HG03378 (cell line): ENCODE results near the gene SDK1.
A peak's percentile ranks its signal among the peaks of the same experiment; 100 is the strongest.

Experiments used
- ATAC-seq: cut with Tn5 transposase; IDR thresholded peaks from one replicate; pipeline ENCODE4 v1.9.1; 2021; ENCODE audit warnings: mild to moderate bottlenecking, moderate library complexity; ENCODE audit not compliant: unreplicated experiment

SDK1 gene

GRCh38 chr7:3300651-3301448, at the start of gene SDK1:
Gene SDK1, plus strand, starts transcription at chr7:3301252. Its CDS starts 335 bp downstream, at chr7:3301587.
- ATAC-seq, result peak; percentile 85

- ATAC-seq, result no peak
Measured at GRCh38 chr7:3254718-3255117, 46.3 kb upstream of the SDK1 start.

- no peak for ATAC-seq
Measured at GRCh38 chr7:3259711-3260400, 41.2 kb upstream of the SDK1 start.

- no peak for ATAC-seq
Measured at GRCh38 chr7:3260401-3260715, 40.7 kb upstream of the SDK1 start.

GRCh38 chr7:3264693-3265339, 36.2 kb upstream of the SDK1 start:
- ATAC-seq, result no peak

GRCh38 chr7:3265388-3265787, 35.7 kb upstream of the SDK1 start:
- ATAC-seq, result no peak

GRCh38 chr7:3266240-3266639, 34.8 kb upstream of the SDK1 start:
- ATAC-seq, result no peak

- no peak for ATAC-seq
Measured at GRCh38 chr7:3267966-3268690, 32.9 kb upstream of the SDK1 start.

- no peak for ATAC-seq
Measured at GRCh38 chr7:3270362-3270761, 30.7 kb upstream of the SDK1 start.

- no peak for ATAC-seq
Measured at GRCh38 chr7:3271298-3271697, 29.8 kb upstream of the SDK1 start.

- no peak for ATAC-seq
Measured at GRCh38 chr7:3272691-3273141, 28.3 kb upstream of the SDK1 start.

GRCh38 chr7:3274131-3274530, 26.9 kb upstream of the SDK1 start:
- ATAC-seq, result no peak

GRCh38 chr7:3277604-3278572, 23.2 kb upstream of the SDK1 start:
- no peak for ATAC-seq

- ATAC-seq, result no peak
Measured at GRCh38 chr7:3279147-3279818, 21.8 kb upstream of the SDK1 start.

GRCh38 chr7:3280445-3280844, 20.6 kb upstream of the SDK1 start:
- no peak for ATAC-seq

GRCh38 chr7:3280946-3281656, 20.0 kb upstream of the SDK1 start:
- no peak for ATAC-seq

GRCh38 chr7:3282457-3282856, 18.6 kb upstream of the SDK1 start:
- ATAC-seq, result no peak

- ATAC-seq, result no peak
Measured at GRCh38 chr7:3283130-3283704, 17.8 kb upstream of the SDK1 start.

GRCh38 chr7:3285652-3286051, 15.4 kb upstream of the SDK1 start:
- ATAC-seq, result no peak
